Vagina (tissue), 2 donors: ENCODE measurements around the gene SPATA6L. TPM values are rescaled to one million over a fixed set of nuclear protein-coding genes. Genes with fewer than 3 reads are reported as not detected.

Experiments used
- DNase-seq, 2 donors: peaks; one replicate each; pipeline ENCODE4 v3.0.0-alpha.2; 2017; ENCODE audit errors: extremely low spot score in 2 of 2
- H3K27ac ChIP-seq: fragments of 200-600 bp; sonication (generic); one replicate; pipeline ENCODE4 v1.5.1; 2019
- H3K27me3 ChIP-seq: fragments of 200-600 bp; sonication (generic); one replicate; pipeline ENCODE4 v1.5.1; 2019
- H3K36me3 ChIP-seq, 2 donors: fragments of 200-600 bp; sonication (generic); one replicate each; pipeline ENCODE4 v1.5.1; 2017 to 2019
- H3K4me1 ChIP-seq: fragments of 200-600 bp; sonication (generic); one replicate; pipeline ENCODE4 v1.5.1; 2019
- H3K4me3 ChIP-seq, 2 donors: fragments of 200-600 bp; sonication (generic); 1 replicate in 1 of 2; 2 replicates in 1 of 2; pipeline ENCODE4 v1.5.1; 2016 to 2019
- H3K9me3 ChIP-seq: fragments of 200-600 bp; sonication (generic); one replicate; pipeline ENCODE4 v1.5.1; 2019
- CTCF ChIP-seq, 3 experiments: fragments of 450-650 bp in 2 of 3; fragments of 200-600 bp in 1 of 3; sonication (generic) in 1 of 3; IDR thresholded peaks; one replicate each; pipeline ENCODE4 v1.5.1; 2017 to 2019; ENCODE audit warnings: antibody characterized with exemption in 3 of 3, mild to moderate bottlenecking in 2 of 3, moderate library complexity in 2 of 3
- POLR2A ChIP-seq, 2 donors: fragments of 450-650 bp; IDR thresholded peaks; one replicate each; pipeline ENCODE4 v1.6.1; 2017; ENCODE audit warnings: antibody characterized with exemption in 2 of 2, mild to moderate bottlenecking in 2 of 2, moderate library complexity in 2 of 2
- POLR2AphosphoS5 ChIP-seq, 2 donors: sonication (generic); formaldehyde crosslinking; IDR thresholded peaks; one replicate each; pipeline ENCODE4 v1.9.0; 2017; ENCODE audit warnings: antibody characterized with exemption in 2 of 2, mild to moderate bottlenecking in 2 of 2, low read depth in 1 of 2; ENCODE audit not compliant: insufficient read depth in 1 of 2
- intact Hi-C: fragments of 100-400 bp; cut with DNase I; formaldehyde crosslinking; loops from one replicate; pipeline ENCODE4 v1.15.1; 2023
- total RNA-seq: library from RNA; depleted of rRNA; stranded (reverse); fragments of >200 nt; gene quantifications from one replicate; pipeline ENCODE4 v1.2.3, GENCODE V29; 2016

The SPATA6L gene
- total RNA-seq, 1 donor from 2014 or later: 3.9 TPM

GRCh38 chr9:4700091-4700490 is 33.8 kb upstream of the SPATA6L start:
- H3K27ac ChIP-seq: no peak overlapping the region
- no peak overlapping the region for H3K4me3 ChIP-seq
- no peaks in the 10 kb centered on the region for H3K4me1 ChIP-seq
- H3K36me3 ChIP-seq: peaks cover 0 to 41% of the 10 kb centered on the region in 2 donors
- no peaks in the 10 kb centered on the region for H3K9me3 ChIP-seq
- TF ChIP-seq POLR2A (IDR thresholded peaks at IDR 0.05) (no peak), CTCF (IDR thresholded peaks at IDR 0.05) (no peak), POLR2AphosphoS5 (IDR thresholded peaks at IDR 0.05; ENCODE audit: insufficient read depth in 1 of 2, low read depth in 1 of 2) (no peak)
- intact Hi-C loops: no loop called here
- DNase-seq: no peak
- no peaks in the 10 kb centered on the region for H3K27me3 ChIP-seq

GRCh38 chr9:4691795-4692194 is 25.5 kb upstream of the SPATA6L start:
- H3K27ac ChIP-seq: no peak overlapping the region
- H3K27me3 ChIP-seq: no peaks in the 10 kb centered on the region
- peaks cover 0 to 34% of the 10 kb centered on the region in 2 donors for H3K36me3 ChIP-seq
- H3K4me3 ChIP-seq: no peak overlapping the region
- TF ChIP-seq POLR2AphosphoS5 (IDR thresholded peaks at IDR 0.05; ENCODE audit: insufficient read depth in 1 of 2, low read depth in 1 of 2): no peak
- no peak for TF ChIP-seq POLR2A (IDR thresholded peaks at IDR 0.05)
- no peak for TF ChIP-seq CTCF (IDR thresholded peaks at IDR 0.05)
- DNase-seq: no peak
- intact Hi-C loops: no loop called here
- no peaks in the 10 kb centered on the region for H3K9me3 ChIP-seq
- peaks cover 11% of the 10 kb centered on the region for H3K4me1 ChIP-seq

GRCh38 chr9:4690144-4690543 is 23.9 kb upstream of the SPATA6L start:
- intact Hi-C loops: no loop called here
- Histone ChIP-seq H3K4me1 (peaks cover 11% of the 10 kb centered on the region), H3K27ac (no peak overlapping the region), H3K4me3 (no peak overlapping the region), H3K27me3 (no peaks in the 10 kb centered on the region), H3K9me3 (no peaks in the 10 kb centered on the region), H3K36me3 (peaks cover 0 to 46% of the 10 kb centered on the region in 2 donors)
- DNase-seq: no peak
- TF ChIP-seq CTCF (IDR thresholded peaks at IDR 0.05) (no peak), POLR2AphosphoS5 (IDR thresholded peaks at IDR 0.05; ENCODE audit: insufficient read depth in 1 of 2, low read depth in 1 of 2) (no peak), POLR2A (IDR thresholded peaks at IDR 0.05) (no peak)

GRCh38 chr9:4689687-4690104 is 23.4 kb upstream of the SPATA6L start:
- Histone ChIP-seq H3K36me3 (peaks cover 0 to 46% of the 10 kb centered on the region in 2 donors), H3K9me3 (no peaks in the 10 kb centered on the region), H3K4me3 (no peak overlapping the region), H3K4me1 (peaks cover 11% of the 10 kb centered on the region), H3K27me3 (no peaks in the 10 kb centered on the region), H3K27ac (no peak overlapping the region)
- DNase-seq: no peak
- no peak for TF ChIP-seq POLR2A (IDR thresholded peaks at IDR 0.05)
- no peak for TF ChIP-seq POLR2AphosphoS5 (IDR thresholded peaks at IDR 0.05; ENCODE audit: insufficient read depth in 1 of 2, low read depth in 1 of 2)
- no peak for TF ChIP-seq CTCF (IDR thresholded peaks at IDR 0.05)
- intact Hi-C loops: loop anchor here (10.0 kb wide), 1 partner anchor 295 kb away; the partner anchor contains the start of gene JAK2

GRCh38 chr9:4689021-4689420 is 22.7 kb upstream of the SPATA6L start:
- Histone ChIP-seq H3K9me3 (no peaks in the 10 kb centered on the region), H3K27me3 (no peaks in the 10 kb centered on the region), H3K4me3 (no peak overlapping the region), H3K4me1 (peaks cover 11% of the 10 kb centered on the region), H3K36me3 (peaks cover 0 to 43% of the 10 kb centered on the region in 2 donors), H3K27ac (no peak overlapping the region)
- TF ChIP-seq POLR2A (IDR thresholded peaks at IDR 0.05) (no peak), POLR2AphosphoS5 (IDR thresholded peaks at IDR 0.05; ENCODE audit: insufficient read depth in 1 of 2, low read depth in 1 of 2) (no peak), CTCF (IDR thresholded peaks at IDR 0.05) (no peak)
- intact Hi-C loops: loop anchor here (10.0 kb wide), 1 partner anchor 296 kb away; the partner anchor contains the start of gene JAK2
- no peak for DNase-seq
